Hepatocyte (in vitro differentiated cells): Measurements from ENCODE around the gene EFHC2. TPM values are rescaled to one million over a fixed set of nuclear protein-coding genes. Genes with fewer than 3 reads are reported as not detected.

Experiments used
- DNase-seq: peaks from one replicate; pipeline ENCODE4 v3.0.0-alpha.2; 2016; ENCODE audit warnings: low spot score
- H2AFZ ChIP-seq: fragments of 200-600 bp; sonication (generic); 2 replicates; pipeline ENCODE4 v1.6.0; 2016; ENCODE audit warnings: antibody characterized with exemption, mild to moderate bottlenecking
- H3K27ac ChIP-seq: fragments of 200-600 bp; sonication (generic); 2 replicates; pipeline ENCODE4 v1.5.1; 2016; ENCODE audit warnings: mild to moderate bottlenecking
- H3K27me3 ChIP-seq: fragments of 200-600 bp; sonication (generic); 2 replicates; pipeline ENCODE4 v1.6.1; 2016
- H3K36me3 ChIP-seq: fragments of 200-600 bp; sonication (generic); replicated peaks from 2 replicates; pipeline ENCODE4 v1.5.1; 2016; ENCODE audit warnings: low read depth; ENCODE audit not compliant: insufficient read depth
- H3K4me1 ChIP-seq: fragments of 200-600 bp; sonication (generic); 2 replicates; pipeline ENCODE4 v1.5.1; 2016; ENCODE audit warnings: mild to moderate bottlenecking, moderate library complexity; ENCODE audit not compliant: insufficient read depth
- H3K4me2 ChIP-seq: fragments of 200-600 bp; sonication (generic); 2 replicates; pipeline ENCODE4 v1.6.0; 2016
- H3K4me3 ChIP-seq: fragments of 200-600 bp; sonication (generic); 2 replicates; pipeline ENCODE4 v1.5.1; 2016; ENCODE audit warnings: mild to moderate bottlenecking
- H3K79me2 ChIP-seq: fragments of 200-600 bp; sonication (generic); 2 replicates; pipeline ENCODE4 v1.6.0; 2017; ENCODE audit warnings: mild to moderate bottlenecking
- H3K9me2 ChIP-seq: fragments of 200-600 bp; sonication (generic); replicated peaks from 2 replicates; pipeline ENCODE4 v1.6.0; 2017; ENCODE audit warnings: mild to moderate bottlenecking; ENCODE audit not compliant: insufficient read depth
- H3K9me3 ChIP-seq: fragments of 200-600 bp; sonication (generic); 2 replicates; pipeline ENCODE4 v1.5.1; 2016; ENCODE audit warnings: low read depth, mild to moderate bottlenecking
- H4K20me1 ChIP-seq: fragments of 200-600 bp; sonication (generic); 2 replicates; pipeline ENCODE4 v1.6.0; 2016; ENCODE audit warnings: mild to moderate bottlenecking; ENCODE audit not compliant: insufficient read depth, poor library complexity, severe bottlenecking
- CTCF ChIP-seq: fragments of 200-600 bp; sonication (generic); IDR thresholded peaks from 2 replicates; pipeline ENCODE4 v1.5.1; 2016; ENCODE audit warnings: antibody characterized with exemption, mild to moderate bottlenecking; ENCODE audit not compliant: poor library complexity
- EZH2 ChIP-seq: fragments of 200-600 bp; sonication (generic); IDR thresholded peaks from 2 replicates; pipeline ENCODE4 v1.6.1; 2016; ENCODE audit warnings: antibody characterized with exemption, mild to moderate bottlenecking, borderline replicate concordance
- EZH2phosphoT487 ChIP-seq: fragments of 200-600 bp; sonication (generic); IDR thresholded peaks from one replicate; pipeline ENCODE4 v1.6.1; 2018; ENCODE audit warnings: antibody characterized with exemption, mild to moderate bottlenecking, low read depth, moderate library complexity; ENCODE audit not compliant: unreplicated experiment, severe bottlenecking
- WGBS: methylation state at CpG from one replicate; pipeline ENCODE4 v1.1.6; 2016; ENCODE audit warnings: low lambda C conversion rate; ENCODE audit errors: missing lambda C conversion rate; 5-methylcytosine and 5-hydroxymethylcytosine counted together
- polyA plus RNA-seq: library from polyadenylated mRNA; unstranded; fragments of >200 nt; fragmentation: Nextera tagmentation; extraction: Ambion mirVana; gene quantifications from 2 replicates; pipeline ENCODE4 v1.2.1, GENCODE V29; 2016
- total RNA-seq: library from RNA; depleted of rRNA; stranded (reverse); fragments of >200 nt; gene quantifications from 2 replicates; pipeline ENCODE4 v1.2.3, GENCODE V29; 2014

EFHC2 gene
- total and polyA plus RNA-seq, 2 experiments from 2014 or later: 1.3 to 1.8 TPM

DNA sequence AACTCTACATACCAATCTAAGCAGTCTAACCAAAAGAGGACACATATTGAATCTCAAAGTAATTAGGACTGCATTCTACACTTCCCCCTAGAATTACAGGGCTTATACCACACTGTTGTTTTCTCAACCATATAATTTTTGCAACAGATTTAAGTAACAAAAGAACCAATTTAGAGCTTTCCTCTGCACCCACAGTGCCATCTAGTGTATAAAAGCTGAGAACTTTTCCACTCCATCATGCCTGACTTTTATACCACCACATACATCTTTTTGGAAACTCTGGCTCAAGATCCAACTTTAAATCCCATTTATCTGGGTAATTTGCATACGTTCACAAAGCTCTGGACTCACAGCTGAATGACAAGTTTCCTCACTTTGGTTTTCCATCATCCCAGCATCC, 99.5 kb downstream of the EFHC2 start:
- no peaks in the 10 kb centered on the region for H4K20me1 ChIP-seq
- H3K4me1 ChIP-seq: no peaks in the 10 kb centered on the region
- WGBS: 31% methylated on average over 1 of the region's 1 CpG
- no peak overlapping the region for H2AFZ ChIP-seq
- no peak overlapping the region for H3K27ac ChIP-seq
- H3K9me2 ChIP-seq: no peaks in the 10 kb centered on the region
- H3K9me3 ChIP-seq: no peaks in the 10 kb centered on the region
- no peaks in the 10 kb centered on the region for H3K27me3 ChIP-seq
- peak; percentile 53 for TF ChIP-seq CTCF
- TF ChIP-seq EZH2phosphoT487: no peak
- peak; percentile 30 for DNase-seq
- H3K4me3 ChIP-seq: no peak overlapping the region
- no peaks in the 10 kb centered on the region for H3K36me3 ChIP-seq
- H3K4me2 ChIP-seq: no peak overlapping the region
- H3K79me2 ChIP-seq: no peaks in the 10 kb centered on the region

GRCh38 chrX:44241546-44241945, 101.9 kb downstream of the EFHC2 start:
- H3K9me2 ChIP-seq: no peaks in the 10 kb centered on the region
- H3K27ac ChIP-seq: no peak overlapping the region
- no peak overlapping the region for H3K4me2 ChIP-seq
- H3K79me2 ChIP-seq: no peaks in the 10 kb centered on the region
- H3K4me1 ChIP-seq: no peaks in the 10 kb centered on the region
- H3K27me3 ChIP-seq: no peaks in the 10 kb centered on the region
- no peak overlapping the region for H2AFZ ChIP-seq
- no peak for TF ChIP-seq CTCF
- no peak for TF ChIP-seq EZH2phosphoT487
- TF ChIP-seq EZH2: no peak
- DNase-seq: no peak
- H3K4me3 ChIP-seq: no peak overlapping the region
- no peaks in the 10 kb centered on the region for H3K9me3 ChIP-seq
- no peaks in the 10 kb centered on the region for H3K36me3 ChIP-seq
- 72% methylated on average over 4 of the region's 4 CpGs for WGBS
- no peaks in the 10 kb centered on the region for H4K20me1 ChIP-seq

GRCh38 chrX:44240036-44240435, 103.4 kb downstream of the EFHC2 start:
- TF ChIP-seq EZH2 (no peak), EZH2phosphoT487 (no peak), CTCF (no peak)

DNA sequence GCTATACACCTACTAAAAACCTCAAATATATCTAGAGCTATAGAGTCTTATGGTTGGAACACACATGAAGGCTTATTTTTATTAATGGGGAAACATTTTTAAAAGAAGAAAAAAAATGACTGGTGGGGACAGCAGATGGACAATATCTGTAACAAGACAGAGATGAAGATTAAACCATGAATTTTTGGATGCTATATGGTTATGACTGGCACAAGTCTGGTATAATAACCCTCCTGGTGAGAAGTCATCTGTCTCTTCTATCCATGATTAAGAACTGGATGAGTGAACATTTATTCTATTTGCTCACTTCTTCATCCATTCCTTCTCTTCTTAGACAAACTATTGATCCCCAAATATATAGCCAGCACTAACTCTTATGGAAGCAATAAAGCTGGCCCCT, 104.4 kb downstream of the EFHC2 start:
- H3K9me2 ChIP-seq: no peaks in the 10 kb centered on the region
- H4K20me1 ChIP-seq: no peaks in the 10 kb centered on the region
- DNase-seq: no peak
- no peaks in the 10 kb centered on the region for H3K79me2 ChIP-seq
- no peaks in the 10 kb centered on the region for H3K9me3 ChIP-seq
- H3K4me2 ChIP-seq: no peak overlapping the region
- H3K27me3 ChIP-seq: no peaks in the 10 kb centered on the region
- H3K27ac ChIP-seq: no peak overlapping the region
- H2AFZ ChIP-seq: no peak overlapping the region
- H3K36me3 ChIP-seq: no peaks in the 10 kb centered on the region
- TF ChIP-seq CTCF (no peak), EZH2phosphoT487 (no peak), EZH2 (no peak)
- H3K4me3 ChIP-seq: no peak overlapping the region
- H3K4me1 ChIP-seq: no peaks in the 10 kb centered on the region

More at GRCh38 chrX:44240036-44240435, 103.4 kb downstream of the EFHC2 start:
- Histone ChIP-seq H3K79me2 (no peaks in the 10 kb centered on the region), H3K27ac (no peak overlapping the region), H3K9me3 (no peaks in the 10 kb centered on the region), H3K27me3 (no peaks in the 10 kb centered on the region), H3K4me3 (no peak overlapping the region), H3K9me2 (no peaks in the 10 kb centered on the region), H2AFZ (no peak overlapping the region), H3K4me2 (no peak overlapping the region), H4K20me1 (no peaks in the 10 kb centered on the region), H3K36me3 (no peaks in the 10 kb centered on the region), H3K4me1 (no peaks in the 10 kb centered on the region)
- 81% methylated on average over 1 of the region's 1 CpG for WGBS
- DNase-seq: no peak
